ENCODE results near the gene NCKIPSD. TPM values are rescaled to one million over a fixed set of nuclear protein-coding genes. Genes with fewer than 3 reads are reported as not detected.

The NCKIPSD gene
- total RNA-seq, 1 donor: 17.7 TPM

- H3K27ac ChIP-seq (ENCODE audit: low read depth, low read length): no peak overlapping the region
- H3K4me1 ChIP-seq (ENCODE audit: insufficient read depth, low read length): peaks cover 16% of the 10 kb centered on the region
- peaks cover 79% of the 10 kb centered on the region for H4K20me1 ChIP-seq (ENCODE audit: insufficient read depth, low read length)
- no peak for TF ChIP-seq CTCF (IDR thresholded peaks at IDR 0.05; ENCODE audit: extremely low read depth, low read depth, low read length)
- no peak overlapping the region for H2AFZ ChIP-seq (ENCODE audit: low read length)
- no peak overlapping the region for H3K4me3 ChIP-seq (ENCODE audit: insufficient read depth, low read length)
- DNase-seq (ENCODE audit: insufficient read length, low spot score, missing footprints): no peak
- no peaks in the 10 kb centered on the region for H3K27me3 ChIP-seq (ENCODE audit: insufficient read depth, low read length)
- H3K9me3 ChIP-seq (ENCODE audit: low read depth, low read length): no peaks in the 10 kb centered on the region
- H3K36me3 ChIP-seq (ENCODE audit: insufficient read depth, low read length): peaks cover 45% of the 10 kb centered on the region
- H3K79me2 ChIP-seq (ENCODE audit: insufficient read depth, low read length): peaks cover 89% of the 10 kb centered on the region
- H3K4me2 ChIP-seq (ENCODE audit: insufficient read depth, low read length): no peak overlapping the region
Measured at GRCh38 chr3:48707157-48707556, 21.4 kb upstream of the NCKIPSD start.

DNA sequence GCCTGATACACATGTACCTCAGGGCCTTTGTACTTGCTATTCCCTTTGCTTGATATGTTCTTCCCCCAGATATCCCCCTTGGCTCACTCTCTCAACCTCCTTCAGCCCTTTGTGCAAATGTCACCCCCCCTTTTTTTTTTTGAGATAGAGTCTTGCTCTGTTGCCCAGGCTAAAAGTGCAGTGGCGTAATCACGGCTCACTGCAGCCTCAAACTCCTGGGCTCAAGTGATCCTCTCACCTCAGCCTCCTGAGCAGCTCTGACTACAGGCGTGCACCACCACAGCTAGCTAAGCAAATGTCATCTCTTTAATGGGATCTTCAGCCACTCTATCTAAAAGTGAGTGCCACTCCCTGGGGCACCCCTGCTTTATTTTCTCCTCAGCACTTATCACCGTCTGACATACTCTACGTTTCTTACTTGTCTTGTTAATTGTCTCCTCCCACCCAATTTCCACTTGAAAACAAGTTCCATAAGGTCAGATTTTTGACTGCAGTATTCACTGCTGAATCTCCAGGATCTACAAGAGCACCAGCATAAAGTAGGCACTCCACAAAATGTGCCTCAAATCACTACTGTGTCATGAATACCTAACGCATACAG is 16.7 kb upstream of the NCKIPSD start:
- DNase-seq (ENCODE audit: insufficient read length, low spot score, missing footprints): no peak
- no peak overlapping the region for H3K4me2 ChIP-seq (ENCODE audit: insufficient read depth, low read length)
- peaks cover 10% of the 10 kb centered on the region for H3K4me1 ChIP-seq (ENCODE audit: insufficient read depth, low read length)
- H2AFZ ChIP-seq (ENCODE audit: low read length): no peak overlapping the region
- H4K20me1 ChIP-seq (ENCODE audit: insufficient read depth, low read length): peaks cover 75% of the 10 kb centered on the region
- H3K79me2 ChIP-seq (ENCODE audit: insufficient read depth, low read length): peaks cover 97% of the 10 kb centered on the region
- H3K36me3 ChIP-seq (ENCODE audit: insufficient read depth, low read length): peaks cover 41% of the 10 kb centered on the region
- H3K9me3 ChIP-seq (ENCODE audit: low read depth, low read length): no peaks in the 10 kb centered on the region
- no peak for TF ChIP-seq CTCF (IDR thresholded peaks at IDR 0.05; ENCODE audit: extremely low read depth, low read depth, low read length)
- H3K27me3 ChIP-seq (ENCODE audit: insufficient read depth, low read length): no peaks in the 10 kb centered on the region
- no peak overlapping the region for H3K4me3 ChIP-seq (ENCODE audit: insufficient read depth, low read length)
- H3K27ac ChIP-seq (ENCODE audit: low read depth, low read length): no peak overlapping the region

DNA sequence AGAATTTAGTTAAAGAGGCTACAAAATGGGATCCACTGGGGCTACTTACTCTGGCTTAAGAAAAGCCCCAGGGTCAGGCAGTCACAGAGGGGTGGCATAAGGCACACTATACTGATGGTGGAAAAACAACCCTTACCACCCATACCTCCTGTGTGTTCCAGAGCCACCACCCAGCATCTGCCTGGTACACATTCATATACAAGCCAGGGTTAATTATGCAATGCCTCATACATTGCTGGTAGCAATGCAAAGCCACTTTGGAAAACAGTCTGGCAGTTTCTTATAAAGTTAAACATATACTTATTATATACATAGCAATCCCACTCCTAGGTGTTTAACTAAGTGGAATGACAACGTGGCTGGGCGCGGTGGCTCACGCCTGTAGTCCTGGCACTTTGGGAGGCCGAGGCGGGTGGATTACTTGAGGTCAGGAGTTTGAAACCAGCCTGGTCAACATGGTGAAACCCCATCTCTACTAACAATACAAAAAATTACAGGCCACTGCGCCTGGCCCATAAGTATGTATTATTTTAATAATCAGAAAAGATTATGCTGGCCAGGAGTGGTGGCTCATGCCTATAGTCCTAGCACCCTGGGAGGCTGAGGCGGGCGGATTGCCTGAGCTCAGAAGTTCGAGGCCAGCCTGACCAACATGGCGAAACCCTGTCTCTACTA is 15.2 kb upstream of the NCKIPSD start:
- H3K79me2 ChIP-seq (ENCODE audit: insufficient read depth, low read length): peaks cover 96% of the 10 kb centered on the region
- H3K36me3 ChIP-seq (ENCODE audit: insufficient read depth, low read length): peaks cover 30% of the 10 kb centered on the region
- no peak overlapping the region for H2AFZ ChIP-seq (ENCODE audit: low read length)
- no peak overlapping the region for H3K27ac ChIP-seq (ENCODE audit: low read depth, low read length)
- peaks cover 19% of the 10 kb centered on the region for H3K4me1 ChIP-seq (ENCODE audit: insufficient read depth, low read length)
- TF ChIP-seq CTCF (IDR thresholded peaks at IDR 0.05; ENCODE audit: extremely low read depth, low read depth, low read length): no peak
- no peaks in the 10 kb centered on the region for H3K9me3 ChIP-seq (ENCODE audit: low read depth, low read length)
- no peak overlapping the region for H3K4me3 ChIP-seq (ENCODE audit: insufficient read depth, low read length)
- no peak overlapping the region for H3K4me2 ChIP-seq (ENCODE audit: insufficient read depth, low read length)
- H4K20me1 ChIP-seq (ENCODE audit: insufficient read depth, low read length): peaks cover 71% of the 10 kb centered on the region
- DNase-seq (ENCODE audit: insufficient read length, low spot score, missing footprints): no peak
- H3K27me3 ChIP-seq (ENCODE audit: insufficient read depth, low read length): no peaks in the 10 kb centered on the region

GRCh38 chr3:48698891-48699290 is 13.2 kb upstream of the NCKIPSD start:
- Histone ChIP-seq H4K20me1 (ENCODE audit: insufficient read depth, low read length) (peaks cover 69% of the 10 kb centered on the region), H3K27ac (ENCODE audit: low read depth, low read length) (no peak overlapping the region), H3K9me3 (ENCODE audit: low read depth, low read length) (no peaks in the 10 kb centered on the region), H3K4me2 (ENCODE audit: insufficient read depth, low read length) (no peak overlapping the region), H3K4me3 (ENCODE audit: insufficient read depth, low read length) (no peak overlapping the region), H3K27me3 (ENCODE audit: insufficient read depth, low read length) (no peaks in the 10 kb centered on the region), H3K79me2 (ENCODE audit: insufficient read depth, low read length) (peaks cover 86% of the 10 kb centered on the region), H3K4me1 (ENCODE audit: insufficient read depth, low read length) (peaks cover 36% of the 10 kb centered on the region), H3K36me3 (ENCODE audit: insufficient read depth, low read length) (peaks cover 39% of the 10 kb centered on the region), H2AFZ (ENCODE audit: low read length) (no peak overlapping the region)
- TF ChIP-seq CTCF (IDR thresholded peaks at IDR 0.05; ENCODE audit: extremely low read depth, low read depth, low read length): no peak
- DNase-seq (ENCODE audit: insufficient read length, low spot score, missing footprints): no peak

Data from osteoblast (primary cell).